Activated CD4-positive, alpha-beta T cell treated with anti-CD3 and anti-CD28 coated beads for 24 hours (primary cell): Measurements from ENCODE around the gene HS3ST5.
"Not testable (repeated sequence)": the region's sequence is repeated elsewhere in the genome, so short reads cannot be mapped to it uniquely, and the experiment has no call there.

ENCODE experiments used
- DNase-seq, 2 donors: peaks; one replicate each; pipeline ENCODE4 v3.0.0-alpha.2; 2020; ENCODE audit warnings: low read depth in 2 of 2

HS3ST5 gene

DNA sequence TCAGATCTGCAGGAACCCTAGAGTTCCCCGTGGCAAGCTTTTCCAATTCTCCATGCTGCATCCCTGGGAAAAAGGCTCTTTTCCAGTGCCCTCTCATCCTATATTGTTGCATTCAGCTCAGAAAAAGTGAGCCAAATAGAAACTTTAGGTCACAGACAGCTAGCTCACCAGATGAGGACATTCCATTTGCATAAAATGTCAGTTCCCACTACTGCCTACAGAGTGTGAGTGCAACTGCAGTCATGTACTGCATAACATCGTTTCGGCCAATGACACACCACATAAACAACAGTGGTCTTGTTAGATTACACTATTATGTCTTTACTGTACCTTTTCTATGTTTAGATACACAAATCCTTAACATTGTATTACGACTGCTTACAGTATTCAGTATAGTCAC lies 8.6 kb downstream of the HS3ST5 start:
- no peak for DNase-seq

DNA sequence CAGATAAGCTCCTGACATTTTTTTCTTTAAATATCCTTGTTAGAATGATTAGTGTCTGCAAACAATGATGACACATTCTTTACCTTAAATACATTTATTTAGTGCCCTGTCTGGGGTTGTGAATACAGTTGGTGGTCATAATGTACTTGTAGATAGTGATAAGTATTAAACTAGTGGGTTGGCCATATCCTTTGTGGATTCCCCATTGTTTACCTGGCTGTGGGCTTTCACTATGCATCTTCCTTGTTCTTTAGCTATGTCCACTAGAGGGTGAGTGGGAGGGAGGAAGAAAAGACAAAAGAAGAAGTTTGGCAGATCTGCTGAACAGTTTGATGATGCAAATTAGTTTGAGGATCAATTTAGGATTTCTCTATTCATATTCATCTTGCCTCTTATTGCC lies 15.7 kb downstream of the HS3ST5 start:
- no peak for DNase-seq

DNA sequence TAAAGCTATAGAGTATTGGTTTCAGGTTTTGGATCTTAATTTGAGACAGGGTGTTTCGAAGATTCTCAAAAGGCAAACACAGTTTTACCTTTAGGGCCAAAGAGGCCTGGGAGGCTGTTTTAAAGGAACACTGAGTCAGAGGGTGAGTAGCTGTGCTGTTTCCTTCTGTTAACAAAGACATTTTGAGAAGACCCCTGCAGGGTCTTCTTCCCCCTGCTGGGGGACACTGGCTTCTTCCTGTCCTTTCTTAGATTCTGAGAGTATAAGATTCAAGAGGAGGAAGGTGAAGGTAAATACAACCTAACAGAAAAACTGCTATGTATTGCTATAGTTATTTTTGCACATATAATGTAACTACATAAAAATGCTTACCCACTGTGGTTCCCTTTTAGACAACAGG lies 19.0 kb downstream of the HS3ST5 start:
- DNase-seq, result no peak

DNA sequence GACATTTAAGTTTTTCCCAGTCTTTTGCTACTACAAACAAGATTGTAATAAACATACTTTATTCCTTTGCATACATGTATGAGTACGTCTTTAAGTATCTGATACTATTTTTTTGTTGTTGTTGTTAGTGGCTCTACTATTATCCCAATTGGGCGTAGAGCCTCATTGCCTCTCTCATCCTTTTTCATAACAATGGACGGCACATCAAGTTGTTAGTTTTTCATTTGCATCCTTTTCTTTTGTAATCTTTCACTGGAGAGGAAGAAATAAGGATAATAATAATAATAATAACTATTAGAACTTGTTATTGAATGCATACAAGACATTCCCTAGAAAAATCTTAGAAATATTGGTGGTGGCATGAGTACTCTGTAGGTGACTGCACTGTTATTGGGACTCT lies 23.1 kb downstream of the HS3ST5 start:
- DNase-seq, result no peak

DNA sequence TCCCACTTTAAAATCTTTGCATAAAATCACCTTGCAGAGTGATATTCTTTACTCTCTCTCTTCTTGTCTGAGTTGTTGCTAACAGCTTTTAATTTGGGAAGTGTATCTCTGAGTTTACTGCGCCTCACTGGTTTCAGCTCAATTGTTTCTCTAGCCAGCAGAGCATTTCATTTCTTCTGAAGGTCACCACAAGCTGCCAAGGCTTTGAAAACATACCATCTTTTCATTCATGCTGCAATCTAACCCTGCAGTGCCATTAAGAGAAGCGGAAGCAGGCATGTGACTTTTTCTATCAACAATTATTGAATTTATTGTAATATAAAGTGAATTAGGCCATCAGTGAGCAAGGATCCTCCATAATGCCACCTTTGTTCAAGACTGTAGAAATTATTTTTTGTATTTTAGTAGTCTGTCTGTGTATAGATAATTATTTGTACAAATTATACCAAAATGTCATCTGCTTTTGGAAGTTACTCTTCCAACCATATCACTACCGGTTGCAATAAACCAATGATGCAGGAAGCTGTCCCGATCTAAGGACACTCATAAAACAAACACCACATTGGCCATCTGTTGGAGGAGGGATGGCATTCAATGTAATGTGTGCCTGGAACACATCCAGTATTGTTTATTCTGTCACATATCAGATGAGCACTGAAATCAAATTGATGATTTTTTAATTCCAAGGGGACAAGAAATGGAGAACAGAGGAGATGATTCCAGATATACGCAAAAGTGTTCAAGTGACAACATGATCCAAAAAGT lies 26.8 kb downstream of the HS3ST5 start:
- DNase-seq, result no peak

DNA sequence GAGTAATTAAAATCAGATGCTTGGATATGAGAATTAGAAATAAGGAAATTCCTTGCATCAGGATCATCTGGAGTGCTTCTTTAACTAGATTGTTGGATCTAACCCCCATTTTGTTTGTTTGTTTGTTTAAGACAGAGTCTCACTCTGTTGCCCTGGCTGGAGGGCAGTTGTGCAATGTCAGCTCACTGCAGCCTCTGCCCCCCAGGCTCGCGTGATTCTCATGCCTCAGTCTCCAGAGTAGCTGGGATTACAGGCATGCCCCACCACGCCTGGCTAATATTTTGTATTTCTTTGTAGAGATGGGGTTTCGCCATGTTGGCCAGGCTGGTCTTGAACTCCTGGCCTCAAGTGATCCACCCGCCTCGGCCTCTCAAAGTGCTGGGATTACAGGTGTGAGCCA lies 29.0 kb downstream of the HS3ST5 start:
- not testable (repeated sequence) for DNase-seq

DNA sequence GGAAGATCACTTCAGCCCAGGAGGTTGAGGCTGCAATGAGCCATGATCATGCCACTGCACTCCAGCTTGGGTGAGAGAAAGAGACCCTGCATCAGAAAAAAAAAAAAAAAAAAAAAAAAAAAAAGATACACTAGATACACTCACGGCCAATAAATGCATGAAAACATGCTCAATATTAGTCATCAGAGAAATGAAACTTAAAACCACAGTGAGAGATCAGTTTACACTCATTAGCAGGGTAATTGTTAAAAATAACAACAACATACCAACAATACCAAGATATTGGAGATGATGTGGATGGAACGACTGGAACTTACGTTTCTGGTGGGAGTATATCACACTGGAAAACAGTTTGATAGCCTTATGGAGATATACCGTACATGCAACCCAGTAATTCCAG lies 29.9 kb downstream of the HS3ST5 start:
- no peak for DNase-seq

DNA sequence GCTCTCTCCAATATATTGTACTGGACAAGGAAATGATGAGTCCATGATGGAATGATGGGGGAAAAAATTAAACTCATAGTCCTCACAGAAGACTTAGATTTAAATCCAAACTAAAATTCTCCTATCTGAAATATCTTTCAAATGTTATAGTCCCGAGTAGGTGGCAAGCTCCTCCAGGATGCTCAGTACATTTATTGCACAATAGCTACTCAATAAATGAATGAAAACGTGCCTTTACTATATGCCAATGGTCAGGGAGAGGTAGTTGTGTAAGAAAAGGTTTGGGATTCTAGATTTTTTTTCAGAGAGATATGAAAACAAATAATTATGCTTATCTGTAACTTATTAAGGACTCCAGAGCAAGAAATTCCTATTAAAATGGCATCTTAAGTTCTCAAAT lies 32.8 kb downstream of the HS3ST5 start:
- DNase-seq, result no peak

DNA sequence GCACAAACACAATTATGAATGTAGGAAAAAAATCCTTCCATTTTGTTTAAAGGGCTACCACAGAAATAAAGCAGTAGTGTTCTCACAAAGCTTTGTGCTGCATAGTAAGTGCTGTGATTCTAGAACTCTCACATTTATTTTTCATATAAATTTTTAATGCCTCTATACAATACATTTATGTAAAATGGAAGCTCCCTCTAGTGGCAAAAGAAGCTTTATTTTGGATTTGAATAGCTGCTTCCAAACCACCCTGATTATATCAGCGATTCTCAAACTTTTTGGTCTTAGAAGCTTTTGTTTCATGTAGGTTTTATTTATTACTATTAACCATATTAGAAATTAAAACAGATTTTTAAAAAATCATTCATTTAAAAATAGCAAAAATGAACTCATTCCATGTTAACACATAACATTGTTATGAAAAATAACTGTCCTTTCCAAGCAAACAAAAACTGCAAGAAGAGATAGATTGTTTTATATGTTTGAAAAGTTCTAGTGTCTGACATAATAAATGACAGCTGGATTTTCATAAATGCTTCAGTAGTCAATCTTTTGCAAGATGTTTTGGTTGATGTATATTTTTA lies 38.4 kb downstream of the HS3ST5 start:
- DNase-seq, result no peak

DNA sequence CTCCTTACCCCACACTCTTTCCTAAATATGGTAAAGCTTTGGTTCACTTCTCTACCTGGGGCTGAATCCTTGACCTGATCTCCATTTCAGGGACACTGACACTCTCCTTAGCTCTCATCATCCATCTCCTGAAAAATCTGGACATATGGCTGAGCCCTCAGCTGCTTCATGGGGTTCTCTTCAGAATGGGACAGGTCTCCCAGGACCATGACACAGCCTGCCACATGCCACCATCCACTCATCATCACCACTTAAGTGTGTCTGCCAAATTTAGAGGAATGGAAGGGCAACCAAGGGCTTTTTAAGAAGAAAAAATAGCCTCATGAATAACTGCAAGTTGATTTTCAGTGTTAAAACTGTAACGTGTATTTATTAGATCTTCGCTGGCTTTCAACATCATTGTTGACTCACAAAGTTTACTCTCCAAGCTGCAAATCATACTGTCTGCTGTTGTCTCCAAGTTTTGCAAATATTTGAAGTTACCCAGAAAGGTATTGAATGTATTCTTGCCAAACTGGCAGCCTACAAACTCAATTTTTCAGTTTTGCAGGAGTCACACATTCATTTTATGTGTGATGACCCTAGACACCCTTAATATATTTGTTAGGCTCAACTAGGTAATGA lies 41.1 kb downstream of the HS3ST5 start:
- no peak for DNase-seq

DNA sequence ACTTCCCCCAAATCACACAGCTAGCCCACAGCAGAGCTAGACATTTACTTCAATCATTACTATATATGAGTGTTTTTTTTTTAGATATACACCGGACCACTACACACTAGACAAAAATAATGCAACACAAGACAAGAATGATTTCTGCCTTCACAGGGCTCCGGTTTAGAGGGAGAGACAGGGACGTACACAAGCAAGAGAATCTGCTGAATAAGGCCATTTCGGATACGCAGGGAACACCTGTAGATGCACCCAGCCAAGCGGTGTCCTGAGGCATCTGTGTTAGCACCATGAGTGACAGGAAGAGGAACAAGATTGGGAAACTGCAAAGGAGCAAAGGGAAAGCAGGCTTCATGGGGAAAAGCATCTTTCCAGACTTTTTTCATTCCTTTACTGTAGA lies 45.7 kb downstream of the HS3ST5 start:
- DNase-seq, result no peak

DNA sequence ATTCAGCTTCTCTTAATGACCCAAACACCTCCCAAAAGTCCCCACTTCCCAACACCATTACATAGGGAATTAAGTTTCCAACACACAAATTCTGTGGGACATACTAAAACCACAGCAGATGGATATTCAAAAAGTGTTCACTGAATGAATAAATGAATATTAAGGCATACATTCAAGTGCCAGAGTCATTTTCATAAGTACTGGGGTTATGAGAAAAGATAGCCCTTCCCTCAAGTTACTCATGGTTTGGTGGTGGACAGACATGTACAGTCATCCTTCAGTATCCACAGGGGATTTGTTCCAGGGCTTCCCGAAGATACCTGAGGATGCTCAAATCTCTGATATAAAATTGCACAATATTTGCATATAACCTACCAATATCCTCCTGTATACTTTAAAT lies 50.4 kb downstream of the HS3ST5 start:
- DNase-seq, result no peak

DNA sequence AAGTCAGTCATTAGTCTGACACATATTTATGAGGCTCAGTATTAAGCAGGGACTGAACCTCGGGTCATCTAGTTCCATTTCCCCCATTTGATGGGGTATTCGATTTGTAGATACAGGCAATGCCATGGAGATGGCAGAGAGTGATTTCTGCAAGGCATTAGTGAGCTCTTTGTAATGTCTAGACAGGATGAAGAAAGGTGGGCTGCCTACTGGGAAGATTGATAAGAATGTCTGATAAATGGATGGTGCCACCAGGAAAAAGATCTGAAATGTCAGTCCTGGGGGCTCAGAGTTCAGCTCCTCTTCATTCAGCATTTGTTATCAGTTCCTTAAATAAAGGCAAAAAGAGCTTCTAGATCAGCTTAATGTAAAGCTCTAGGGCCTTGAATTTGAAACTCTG lies 51.4 kb downstream of the HS3ST5 start:
- no peak for DNase-seq

DNA sequence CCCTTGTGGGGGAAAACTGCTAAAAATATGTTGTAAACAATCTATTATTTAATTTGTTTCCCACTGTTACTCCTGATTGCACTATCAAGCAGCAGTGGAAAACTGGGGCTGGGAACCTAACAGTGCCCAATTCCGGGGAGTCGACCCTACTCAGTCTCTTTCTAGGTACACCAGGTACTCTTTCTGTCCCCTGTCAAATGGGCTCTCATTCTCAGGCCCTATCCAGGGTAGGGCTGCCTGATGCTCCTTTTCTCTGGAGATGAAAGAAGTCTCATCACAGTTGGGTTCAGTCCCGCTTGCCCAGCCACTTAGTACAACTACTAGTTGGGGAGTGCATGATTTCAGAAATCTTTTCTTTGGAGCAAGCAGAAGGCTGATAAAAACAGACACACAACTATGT lies 52.0 kb downstream of the HS3ST5 start:
- no peak for DNase-seq

DNA sequence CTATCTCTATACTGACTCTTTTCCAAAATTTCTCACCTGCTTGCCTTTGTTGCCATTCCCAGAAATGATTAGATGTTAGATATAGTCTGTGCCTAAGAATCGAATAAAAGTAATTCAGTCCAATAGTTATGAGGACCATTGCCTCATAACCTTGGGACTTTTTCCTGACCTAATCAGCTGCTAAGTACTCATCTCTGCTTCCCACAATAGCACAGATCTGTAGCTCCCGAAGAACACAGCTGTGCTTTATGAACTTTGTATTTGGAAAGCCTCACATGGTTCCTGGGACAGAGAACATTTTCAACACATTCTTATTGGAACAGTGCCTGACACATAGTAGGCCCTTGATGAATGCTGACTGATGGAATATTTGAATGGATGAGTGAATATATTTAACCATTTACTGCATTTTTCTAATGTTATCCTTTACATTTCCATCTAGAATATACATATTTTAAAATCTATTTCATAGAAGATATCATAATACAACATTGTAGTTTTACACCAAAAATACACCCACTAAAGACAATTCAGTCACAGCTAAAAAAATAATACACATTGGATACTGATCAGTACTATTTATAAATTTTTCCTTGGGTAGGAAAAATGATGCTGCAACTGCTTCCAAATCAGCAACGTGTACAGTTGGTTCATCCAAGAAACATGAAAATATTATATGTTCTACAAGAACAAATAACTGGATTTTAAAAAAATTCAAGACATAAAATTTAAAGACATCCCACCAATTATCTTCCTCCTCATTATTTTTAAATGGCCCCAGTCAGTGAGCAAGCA lies 53.9 kb downstream of the HS3ST5 start:
- DNase-seq, result no peak

DNA sequence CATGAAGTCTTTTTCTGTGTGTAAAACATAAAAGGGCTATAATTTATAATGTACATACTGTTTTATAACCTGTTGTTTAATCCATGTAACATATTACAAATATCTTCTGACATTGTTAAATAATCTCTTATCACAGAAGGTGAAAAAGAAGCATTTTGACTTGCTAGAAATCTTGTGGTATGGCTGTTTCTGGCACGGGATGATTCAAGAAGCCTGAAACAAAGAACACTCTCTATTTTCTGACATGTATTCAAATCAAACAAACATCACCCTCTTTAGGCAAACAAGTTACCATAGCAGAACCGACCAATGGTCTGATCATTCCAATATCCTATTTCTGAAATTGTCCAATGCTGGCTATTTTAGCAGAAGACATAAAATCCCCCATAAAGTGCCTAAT lies 55.4 kb downstream of the HS3ST5 start:
- no peak for DNase-seq

DNA sequence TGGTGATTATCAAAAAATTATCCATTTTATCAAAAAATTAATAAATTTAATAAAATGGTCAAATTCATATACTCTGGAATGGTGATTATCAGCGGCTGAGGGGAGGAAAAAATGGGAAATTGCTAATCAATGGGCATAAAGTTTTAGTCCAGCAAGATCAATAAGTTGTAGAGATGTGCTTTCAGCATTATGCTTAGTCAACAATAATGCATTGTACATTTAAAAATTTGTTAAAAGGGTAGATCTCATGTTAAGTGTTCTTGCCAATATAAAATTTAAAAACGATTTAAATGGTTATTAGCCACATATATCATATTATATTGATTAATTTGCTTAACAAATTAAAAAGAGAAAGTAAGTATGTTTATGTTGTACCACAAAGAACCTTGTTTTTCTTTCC lies 56.6 kb downstream of the HS3ST5 start:
- DNase-seq, result no peak

DNA sequence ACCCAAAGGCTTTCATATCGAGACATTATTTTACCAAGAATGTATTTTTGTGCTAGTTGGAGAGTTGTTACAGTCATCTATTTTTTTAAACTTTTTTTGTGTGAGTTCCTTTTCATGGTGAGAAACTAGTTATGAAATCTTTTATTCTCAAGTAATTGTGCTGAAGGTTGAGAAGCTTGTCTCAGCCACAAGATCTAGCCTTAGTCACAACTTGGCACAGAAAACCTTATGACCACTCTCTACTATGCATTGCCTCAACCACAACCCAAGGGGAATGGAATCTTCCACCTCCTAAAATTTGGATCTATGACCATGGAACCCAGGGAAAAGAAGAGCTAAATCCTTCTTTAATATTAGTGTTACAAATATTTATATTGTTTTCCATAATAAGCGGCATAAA lies 58.5 kb downstream of the HS3ST5 start:
- DNase-seq, result no peak

DNA sequence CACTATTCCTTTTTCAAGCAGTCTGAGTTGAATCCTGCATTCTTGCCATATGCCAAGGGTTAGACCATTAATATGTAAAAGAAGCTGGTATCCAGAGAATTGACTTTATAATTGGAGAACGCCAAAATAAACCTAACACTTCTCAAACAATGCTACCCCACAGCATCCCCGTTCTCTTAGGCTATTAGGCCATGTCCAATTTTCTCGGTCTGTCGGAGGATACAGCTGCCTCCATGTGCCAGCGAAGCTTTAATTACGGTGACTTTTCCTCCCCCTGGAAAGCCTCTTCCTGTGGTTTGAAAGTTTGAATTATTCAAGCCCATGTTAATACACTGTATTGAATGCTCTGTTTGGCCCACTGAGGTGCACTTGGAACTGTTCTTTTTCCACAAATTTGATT lies 60.5 kb downstream of the HS3ST5 start:
- DNase-seq, result no peak

DNA sequence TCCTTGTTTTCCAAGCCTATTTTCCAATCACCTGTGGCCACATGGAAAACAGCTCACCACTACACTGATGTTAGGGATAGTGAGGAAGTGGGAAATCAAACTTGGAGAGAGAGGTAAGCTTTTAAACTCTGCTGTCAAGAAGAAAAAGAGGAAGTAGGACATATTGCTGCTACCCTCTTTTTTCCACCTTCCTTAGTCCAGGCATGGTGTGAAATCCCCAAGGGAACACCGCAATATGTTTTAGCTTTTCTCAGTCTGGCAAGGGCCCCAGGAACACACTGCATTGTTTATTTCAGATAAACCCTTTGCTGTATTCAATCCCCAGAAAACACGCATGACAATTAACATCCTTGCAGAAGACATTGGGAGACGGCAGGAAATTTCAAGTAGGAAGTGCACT lies 61.3 kb downstream of the HS3ST5 start:
- DNase-seq, result no peak

DNA sequence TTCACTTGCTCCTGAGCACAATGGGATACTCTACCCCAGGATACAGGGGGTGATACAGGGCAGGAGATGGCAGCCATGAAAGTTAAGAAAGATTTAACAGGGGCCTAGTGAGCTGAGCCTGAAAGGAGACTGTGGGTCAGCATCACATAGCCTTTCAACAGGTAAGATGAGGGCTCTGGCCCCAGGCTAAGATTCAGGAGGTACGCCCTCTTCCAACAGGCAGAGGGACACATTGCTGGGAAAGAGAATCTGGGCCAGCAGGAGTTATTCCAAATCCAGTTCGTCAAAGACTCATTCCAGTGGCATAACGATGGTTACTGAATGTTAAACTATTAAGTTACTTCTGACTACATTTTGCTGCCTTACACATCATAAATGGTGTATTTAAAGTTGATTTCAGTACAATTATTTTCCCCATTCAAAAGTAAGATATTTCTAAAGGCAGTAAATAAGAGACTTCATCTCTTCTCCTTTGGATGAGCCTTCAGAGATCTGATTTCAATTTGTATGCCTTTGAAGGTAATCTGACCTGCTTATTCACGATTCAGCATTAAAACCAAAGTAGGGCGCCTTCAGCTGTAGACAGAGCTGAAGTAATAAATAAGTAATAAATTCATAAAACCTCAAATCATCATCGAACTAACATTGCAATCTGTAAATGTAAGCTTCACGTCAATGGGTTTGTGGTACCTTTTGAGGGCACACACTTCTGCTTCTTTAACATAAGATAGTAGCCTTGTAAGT lies 62.4 kb downstream of the HS3ST5 start:
- no peak for DNase-seq

DNA sequence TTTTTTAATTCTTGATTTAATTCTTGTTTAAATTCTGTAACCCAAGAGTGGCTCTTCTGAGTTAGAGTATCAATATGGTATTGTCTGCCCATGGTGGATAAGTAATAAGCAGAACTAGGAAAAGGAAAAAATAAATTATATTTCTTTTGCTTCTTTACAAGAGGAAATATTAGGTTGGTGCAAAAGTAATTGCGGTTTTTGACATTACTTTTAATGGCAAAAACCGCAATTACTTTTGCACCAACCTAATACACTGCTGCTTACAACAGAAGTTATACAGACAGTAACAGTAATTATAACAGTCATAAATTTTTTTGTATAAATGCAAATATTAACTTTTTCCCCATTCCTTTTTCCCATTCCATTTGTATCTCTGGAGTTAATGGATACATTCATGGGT lies 65.6 kb downstream of the HS3ST5 start:
- DNase-seq, result no peak
